HUES64 (cell line): Measurements from ENCODE around the gene CENPB.

Experiments used
- H3K27ac ChIP-seq: 2 replicates; pipeline ENCODE4 v1.7.0; 2013; ENCODE audit warnings: low read depth, low read length, inconsistent platforms
- H3K27me3 ChIP-seq: 2 replicates; pipeline ENCODE4 v1.6.1; 2013; ENCODE audit warnings: mild to moderate bottlenecking, low read length; ENCODE audit not compliant: insufficient read depth
- H3K36me3 ChIP-seq: 2 replicates; pipeline ENCODE4 v1.6.1; 2013; ENCODE audit warnings: mild to moderate bottlenecking, low read length; ENCODE audit not compliant: insufficient read depth
- H3K4me1 ChIP-seq: 2 replicates; pipeline ENCODE4 v1.6.1; 2013; ENCODE audit warnings: mild to moderate bottlenecking, low read length, moderate library complexity; ENCODE audit not compliant: insufficient read depth
- H3K4me3 ChIP-seq: 2 replicates; pipeline ENCODE4 v1.5.1; 2013; ENCODE audit warnings: mild to moderate bottlenecking, low read length, moderate library complexity
- H3K9ac ChIP-seq: 2 replicates; pipeline ENCODE4 v1.6.1; 2013; ENCODE audit warnings: mild to moderate bottlenecking, low read depth, low read length
- H3K9me3 ChIP-seq: 2 replicates; pipeline ENCODE4 v1.6.1; 2013; ENCODE audit warnings: low read depth, low read length; ENCODE audit not compliant: insufficient read depth
- WGBS: fragments of 150-250, 120-280 bp; methylation state at CpG from one replicate; pipeline ENCODE4 v1.1.7; 2013; ENCODE audit warnings: missing lambda C conversion rate; 5-methylcytosine and 5-hydroxymethylcytosine counted together

CENPB gene

DNA sequence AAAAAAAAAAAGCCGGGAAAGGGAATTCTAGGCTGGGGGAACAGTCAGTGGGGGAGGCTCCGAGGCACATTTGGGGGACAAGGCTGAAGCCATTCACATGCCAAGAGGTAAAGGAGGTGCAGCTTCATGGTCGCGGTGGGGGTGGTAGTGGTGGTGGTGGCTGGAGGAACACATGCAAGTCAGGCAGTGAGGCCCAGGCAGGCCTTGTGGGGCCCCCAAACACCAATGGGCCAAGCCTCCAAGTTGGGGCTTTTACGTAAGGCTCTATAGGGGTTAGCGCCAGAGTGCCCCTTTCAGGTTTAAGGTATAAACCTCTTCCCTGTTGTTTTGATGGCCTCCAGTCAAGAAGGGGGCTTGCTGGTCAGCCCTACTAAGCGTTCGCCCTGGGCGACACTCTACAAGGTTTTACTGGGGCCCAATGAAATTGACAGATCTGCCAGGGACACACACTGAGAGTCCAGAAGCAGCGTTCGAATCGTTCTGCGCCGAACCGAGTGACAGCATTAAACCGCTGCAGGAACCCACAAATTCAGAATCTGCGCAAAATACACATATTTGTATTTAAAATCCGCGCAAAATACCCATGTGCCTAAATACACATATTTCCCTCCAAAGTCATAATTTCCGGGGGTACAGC, 33.0 kb upstream of the CENPB start:
- Histone ChIP-seq H3K4me1 (no peaks in the 10 kb centered on the region), H3K27me3 (no peaks in the 10 kb centered on the region), H3K4me3 (peak overlapping the region; percentile 80), H3K9ac (peak overlapping the region; percentile 93; the same call in 1 of the 2 replicates), H3K9me3 (no peaks in the 10 kb centered on the region), H3K36me3 (peaks cover 8% of the 10 kb centered on the region; the same call in 1 of the 2 replicates), H3K27ac (peak overlapping the region; percentile 92; the same call in 1 of the 2 replicates)
- 80% methylated on average over 20 of the region's 20 CpGs for WGBS

DNA sequence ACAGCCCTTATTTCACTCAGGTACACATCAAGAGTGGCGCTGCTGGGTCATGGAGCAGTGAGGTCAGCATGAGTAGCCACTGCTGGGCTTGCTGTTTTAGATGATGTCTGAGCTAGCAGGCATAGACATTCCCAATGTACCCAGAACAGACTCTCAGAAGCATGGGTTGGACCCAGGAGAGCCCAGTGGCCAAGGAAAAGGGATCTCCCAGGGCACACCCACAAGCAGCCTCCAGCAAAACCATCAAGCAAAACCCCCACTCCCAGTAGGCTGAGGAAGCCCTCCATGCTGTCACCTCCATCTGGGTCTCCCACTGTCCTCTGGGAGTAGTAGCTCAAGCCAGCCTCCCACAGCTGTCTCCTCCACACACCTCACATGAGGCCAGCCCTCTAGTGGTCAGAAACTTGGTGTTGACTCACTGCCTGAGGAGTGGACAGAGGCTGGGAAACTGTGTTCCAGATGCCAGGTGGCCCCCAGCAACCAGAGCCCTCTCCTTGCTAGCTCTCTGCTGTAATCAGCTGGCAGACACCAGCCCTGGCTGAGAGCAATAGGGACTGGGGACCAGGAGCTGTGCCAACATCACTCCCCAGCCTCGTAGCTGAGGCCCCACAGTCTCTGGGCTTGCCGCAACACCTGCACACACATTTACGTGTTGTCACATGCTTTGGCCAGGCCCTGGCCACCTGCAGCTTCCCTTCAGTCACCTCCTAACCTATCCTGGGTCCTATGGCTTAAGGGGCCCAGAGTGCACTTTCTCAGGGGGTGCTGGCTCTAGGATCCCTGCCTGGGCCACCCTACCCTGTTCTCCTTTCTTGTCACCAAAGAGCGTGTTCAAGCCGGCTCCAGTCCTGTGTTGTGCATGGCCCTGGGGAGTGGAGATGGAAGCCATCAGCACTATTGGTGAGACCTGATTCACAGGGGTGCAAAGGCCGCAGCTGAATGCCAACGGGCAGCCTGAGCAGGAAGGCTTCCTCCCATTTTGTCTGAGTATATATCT, 31.9 kb upstream of the CENPB start:
- Histone ChIP-seq H3K27ac (no peak overlapping the region), H3K9ac (no peak overlapping the region), H3K4me3 (no peak overlapping the region), H3K27me3 (no peaks in the 10 kb centered on the region), H3K36me3 (peaks cover 5% of the 10 kb centered on the region; the same call in 1 of the 2 replicates), H3K9me3 (no peaks in the 10 kb centered on the region), H3K4me1 (no peaks in the 10 kb centered on the region)
- WGBS, result 95% methylated on average over 8 of the region's 8 CpGs

DNA sequence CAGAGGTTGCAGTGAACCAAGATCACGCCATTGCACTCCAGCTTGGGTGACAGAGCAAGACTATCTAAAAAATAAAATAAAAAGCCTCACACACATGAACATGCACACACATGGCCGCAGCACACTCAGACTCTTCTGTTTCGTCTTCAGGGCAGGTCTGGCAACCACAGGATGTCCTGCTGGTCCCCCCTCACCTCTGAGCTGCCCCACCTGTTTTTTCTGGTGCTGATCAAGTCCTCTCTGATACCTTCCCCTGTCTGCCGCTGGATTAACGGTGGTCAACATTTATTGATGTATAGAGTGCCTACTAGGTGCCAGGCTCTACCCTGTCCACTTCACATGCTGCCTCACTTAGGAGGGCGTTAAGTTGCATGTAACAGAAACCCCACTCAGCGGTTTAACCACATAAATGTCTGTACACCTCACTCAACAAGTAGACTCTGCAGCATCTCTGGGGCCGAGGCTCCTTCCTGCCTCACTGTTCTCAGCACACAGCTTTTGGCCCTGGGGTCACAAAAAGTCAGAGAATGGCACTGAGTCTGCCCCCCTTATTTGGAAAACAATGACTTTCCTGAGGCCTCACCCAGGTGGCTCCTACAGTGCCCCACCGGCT, 29.3 kb upstream of the CENPB start:
- no peak overlapping the region for H3K4me3 ChIP-seq
- WGBS, result 83% methylated on average over 9 of the region's 9 CpGs

GRCh38 chr20:3814928-3815495, 28.5 kb upstream of the CENPB start:
- Histone ChIP-seq H3K27ac (no peak overlapping the region), H3K4me1 (no peaks in the 10 kb centered on the region), H3K9me3 (no peaks in the 10 kb centered on the region), H3K4me3 (no peak overlapping the region), H3K9ac (no peak overlapping the region), H3K27me3 (no peaks in the 10 kb centered on the region), H3K36me3 (no peaks in the 10 kb centered on the region)
- 86% methylated on average over 7 of the region's 7 CpGs for WGBS

More for the DNA sequence above, 29.3 kb upstream of the CENPB start:
- Histone ChIP-seq H3K27ac (no peak overlapping the region), H3K9me3 (no peaks in the 10 kb centered on the region), H3K36me3 (no peaks in the 10 kb centered on the region), H3K4me1 (no peaks in the 10 kb centered on the region), H3K9ac (no peak overlapping the region), H3K27me3 (no peaks in the 10 kb centered on the region)

- H3K4me1 ChIP-seq, result no peaks in the 10 kb centered on the region
- WGBS, result 94% methylated on average over 11 of the region's 12 CpGs
These were observed 27.5 kb upstream of the CENPB start for GRCh38 chr20:3813848-3814581.

DNA sequence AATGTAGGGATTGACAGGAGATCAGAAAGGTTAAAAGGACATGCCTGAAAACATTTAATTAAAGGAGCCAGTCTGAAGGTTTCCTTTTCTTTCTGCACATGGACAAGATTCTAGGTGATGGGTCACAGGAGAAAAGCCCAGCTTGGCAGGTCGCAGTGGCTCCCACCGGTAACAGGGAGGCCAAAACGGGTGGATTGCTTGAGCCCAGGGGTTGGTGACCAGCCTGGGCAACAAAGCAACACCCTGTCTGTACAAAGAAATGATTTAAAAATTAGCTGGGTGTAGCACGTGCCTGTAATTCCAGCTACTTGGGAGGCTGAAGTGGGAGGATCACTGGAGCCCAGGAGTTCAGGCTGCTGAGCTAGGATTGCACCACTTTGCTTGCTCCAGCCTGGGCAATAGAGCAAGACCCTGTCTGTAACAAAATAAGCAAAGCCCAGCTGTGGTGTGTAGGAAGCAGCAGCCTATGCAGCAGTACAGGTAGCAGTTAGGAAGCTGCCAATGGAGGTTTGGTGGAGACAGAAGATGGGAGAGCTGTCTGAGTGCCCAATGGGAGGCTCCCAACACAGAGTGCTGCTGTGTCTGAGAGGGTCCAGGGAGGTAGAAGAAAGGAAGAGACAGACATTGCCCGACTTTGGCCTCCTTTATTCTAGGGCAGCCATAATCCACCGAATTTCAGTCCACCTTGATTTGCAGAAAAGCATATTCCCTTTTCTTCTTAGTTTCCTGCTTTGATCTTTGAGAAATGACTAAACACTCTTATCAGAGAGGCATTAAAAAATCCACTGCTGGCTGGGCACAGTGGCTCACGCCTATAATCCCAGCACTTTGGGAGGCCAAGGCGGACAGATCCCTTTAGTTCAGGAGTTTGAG, 26.7 kb upstream of the CENPB start:
- Histone ChIP-seq H3K9me3 (no peaks in the 10 kb centered on the region), H3K36me3 (no peaks in the 10 kb centered on the region), H3K27me3 (no peaks in the 10 kb centered on the region), H3K4me1 (no peaks in the 10 kb centered on the region), H3K9ac (no peak overlapping the region), H3K27ac (no peak overlapping the region), H3K4me3 (no peak overlapping the region)
- 88% methylated on average over 8 of the region's 8 CpGs for WGBS

More at GRCh38 chr20:3813848-3814581, 27.5 kb upstream of the CENPB start:
- no peaks in the 10 kb centered on the region for H3K36me3 ChIP-seq
- H3K27ac ChIP-seq, result no peak overlapping the region
- H3K27me3 ChIP-seq, result no peaks in the 10 kb centered on the region
- H3K4me3 ChIP-seq, result no peak overlapping the region
- no peak overlapping the region for H3K9ac ChIP-seq
- no peaks in the 10 kb centered on the region for H3K9me3 ChIP-seq

- no peaks in the 10 kb centered on the region for H3K9me3 ChIP-seq
- no peak overlapping the region for H3K4me3 ChIP-seq
- H3K4me1 ChIP-seq, result peaks cover 7% of the 10 kb centered on the region
- H3K36me3 ChIP-seq, result no peaks in the 10 kb centered on the region
- H3K27me3 ChIP-seq, result no peaks in the 10 kb centered on the region
- 97% methylated on average over 9 of the region's 9 CpGs for WGBS
- H3K9ac ChIP-seq, result no peak overlapping the region
- no peak overlapping the region for H3K27ac ChIP-seq
These were observed 25.7 kb upstream of the CENPB start for GRCh38 chr20:3812259-3812681.

DNA sequence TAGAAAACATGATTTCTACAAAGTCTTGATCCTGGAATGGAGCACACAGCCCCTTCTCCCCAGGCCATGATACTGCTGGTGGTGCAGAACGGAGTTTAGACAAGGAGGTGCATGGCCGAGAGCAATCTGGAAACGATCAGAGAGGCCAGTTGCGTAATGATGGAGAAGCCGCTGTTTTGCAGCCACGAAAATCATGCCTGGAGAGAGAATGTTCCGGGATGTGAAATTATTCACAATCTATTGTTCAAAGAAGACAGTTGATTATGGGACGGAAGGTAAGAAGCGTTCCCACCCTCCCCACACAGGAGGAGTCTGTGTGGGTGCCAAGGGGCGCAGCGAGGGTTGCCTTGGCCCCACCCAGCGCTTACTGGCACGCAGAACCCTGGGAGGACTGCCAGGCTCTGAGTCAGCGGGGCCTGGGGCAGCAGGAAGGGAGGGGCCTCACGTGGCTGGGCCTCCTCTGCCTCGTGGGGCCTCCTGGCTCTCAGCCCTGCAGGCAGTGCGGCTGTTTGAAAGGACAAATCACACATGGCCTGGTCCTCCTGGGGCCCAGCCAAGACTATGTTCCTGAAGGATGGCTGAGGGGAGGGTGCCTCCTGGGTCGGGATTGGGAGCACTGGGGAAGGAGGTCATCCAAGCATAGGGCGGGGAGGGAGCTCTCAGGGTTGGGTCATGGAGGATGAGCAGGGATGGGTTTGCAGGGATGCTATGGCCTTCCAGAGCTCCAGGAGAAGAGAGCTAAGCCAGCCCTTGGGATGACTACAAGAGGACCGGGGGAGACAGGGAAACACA, 25.1 kb upstream of the CENPB start:
- Histone ChIP-seq H3K4me1 (peaks cover 13% of the 10 kb centered on the region), H3K9ac (no peak overlapping the region), H3K4me3 (no peak overlapping the region), H3K36me3 (no peaks in the 10 kb centered on the region), H3K27ac (no peak overlapping the region), H3K27me3 (no peaks in the 10 kb centered on the region), H3K9me3 (no peaks in the 10 kb centered on the region)
- 77% methylated on average over 19 of the region's 20 CpGs for WGBS

DNA sequence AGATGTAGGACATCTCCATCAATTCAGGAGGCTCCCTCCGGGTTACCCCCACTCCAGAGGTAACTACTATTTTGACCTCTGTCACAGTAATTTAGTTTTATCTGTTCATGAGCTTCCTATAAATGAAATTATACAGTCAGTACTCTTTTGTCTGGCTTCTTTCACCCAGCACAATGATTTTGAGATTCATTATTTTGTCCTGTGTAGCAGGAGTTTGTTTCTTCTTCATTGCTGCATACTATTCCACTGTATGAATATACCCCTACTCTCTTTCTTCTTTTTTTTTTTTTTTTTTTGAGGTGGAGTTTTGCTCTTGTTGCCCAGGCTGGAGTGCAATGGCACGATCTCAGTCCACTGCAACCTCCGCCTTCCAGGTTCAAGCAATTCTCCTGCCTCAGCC, 22.0 kb upstream of the CENPB start:
- Histone ChIP-seq H3K4me1 (peaks cover 22% of the 10 kb centered on the region), H3K27ac (no peak overlapping the region), H3K4me3 (no peak overlapping the region), H3K36me3 (peaks cover 16% of the 10 kb centered on the region), H3K27me3 (no peaks in the 10 kb centered on the region), H3K9ac (no peak overlapping the region), H3K9me3 (no peaks in the 10 kb centered on the region)
- WGBS, result 94% methylated on average over 3 of the region's 3 CpGs
